Measurements from ENCODE around the gene GREM1.

Gene GREM1

GRCh38 chr15:32781781-32782180 is 64.0 kb downstream of the GREM1 start:
- DNase-seq (ENCODE audit: low read depth in 1 of 2, low spot score in 1 of 2), result no peak

- DNase-seq (ENCODE audit: low read depth in 1 of 2, low spot score in 1 of 2), result no peak
Observed at GRCh38 chr15:32784581-32784980, 66.8 kb downstream of the GREM1 start.

- DNase-seq (ENCODE audit: low read depth in 1 of 2, low spot score in 1 of 2), result no peak
Observed at GRCh38 chr15:32786906-32787305, 69.1 kb downstream of the GREM1 start.

GRCh38 chr15:32787949-32788348 is 70.1 kb downstream of the GREM1 start:
- DNase-seq (ENCODE audit: low read depth in 1 of 2, low spot score in 1 of 2), result no peak

GRCh38 chr15:32790352-32790999 is 72.7 kb downstream of the GREM1 start:
- no peak for DNase-seq (ENCODE audit: low read depth in 1 of 2, low spot score in 1 of 2)

- DNase-seq (ENCODE audit: low read depth in 1 of 2, low spot score in 1 of 2), result no peak
Observed at GRCh38 chr15:32792436-32792835, 74.6 kb downstream of the GREM1 start.

Data from stimulated activated CD4-positive, alpha-beta T cell treated with anti-CD3 and anti-CD28 coated beads, Interleukin-15, amount 100 ng/mL, for 1 hour (primary cell).